Measurements from ENCODE around the gene MRPL49. TPM values are rescaled to one million over a fixed set of nuclear protein-coding genes. Genes with fewer than 3 reads are reported as not detected.

MRPL49 gene
- total and polyA plus RNA-seq, 2 of the 13 experiments (the other 11 are each of a cell fraction or from before 2014, with no cell fraction given), result 39.2 to 53.3 TPM

- intact Hi-C loops (cut with micrococcal nuclease; ENCODE audit: unreplicated experiment) (no loop called here), in situ Hi-C loops (cut with HindIII; ENCODE audit: extremely low pct_ligation_motif_present, low pct_unique_long_range_greater_than_20kb) (no loop called here)
- ChIA-PET POLR2A (interaction anchor here (1.8 kb wide), 1 partner anchor 22 kb away, joined by 9 read pairs; the partner anchor contains the start of gene TM7SF2), CTCF (ENCODE audit: low intra/inter-chr PET ratio, low total read pairs) (no interaction called here)
- Histone ChIP-seq H2AFZ (ENCODE audit: low read length) (no peak overlapping the region), H3K4me3 (replicated peaks in 1 of 3; ENCODE audit: insufficient read depth in 1 of 3, low read depth in 2 of 3, low read length in 3 of 3) (no peak overlapping the region), H3K27ac (ENCODE audit: extremely low read length, insufficient read depth, low read length) (no peak overlapping the region), H3K4me2 (ENCODE audit: low read depth, low read length) (no peak overlapping the region), H3K9me3 (ENCODE audit: low read length) (no peaks in the 10 kb centered on the region), H3K36me3 (replicated peaks in 1 of 2; ENCODE audit: control insufficient read depth in 1 of 2, insufficient read depth in 2 of 2, low read length in 2 of 2) (peaks cover 13 to 18% of the 10 kb centered on the region in 2 experiments; a peak in 3 of 5 replicates), H3K9ac (ENCODE audit: insufficient read depth, low read depth, low read length) (no peak overlapping the region), H3K79me2 (ENCODE audit: insufficient read depth, low read length) (peaks cover 9% of the 10 kb centered on the region), H4K20me1 (ENCODE audit: insufficient read depth, low read length) (no peaks in the 10 kb centered on the region), H3K4me1 (ENCODE audit: insufficient read depth, low read length) (peaks cover 38% of the 10 kb centered on the region), H3K27me3 (ENCODE audit: control insufficient read depth in 1 of 2, insufficient read depth in 2 of 2, low read length in 2 of 2) (no peaks in the 10 kb centered on the region)
- 92% methylated on average over 4 of the region's 4 CpGs for WGBS (ENCODE audit: low lambda C conversion rate)
- no peak for TF ChIP-seq TP53 (CRISPR knock-in tag; conservative IDR thresholded peaks at IDR 0.05)
- TF ChIP-seq EED (CRISPR knock-in tag; IDR thresholded peaks at IDR 0.05), result no peak
- no peak for TF ChIP-seq CERS6 (CRISPR knock-in tag; IDR thresholded peaks at IDR 0.05)
- TF ChIP-seq FOXA3 (CRISPR knock-in tag; IDR thresholded peaks at IDR 0.05), result no peak
- TF ChIP-seq MAFG (CRISPR knock-in tag; IDR thresholded peaks at IDR 0.05), result no peak
- no peak for TF ChIP-seq IKZF4 (CRISPR knock-in tag; IDR thresholded peaks at IDR 0.05; ENCODE audit: borderline replicate concordance, low read depth, not compliant biosample characterization)
- TF ChIP-seq MAFK (conservative IDR thresholded peaks at IDR 0.05 in 1 of 2, IDR thresholded peaks at IDR 0.05 in 1 of 2; ENCODE audit: low read length in 2 of 2), result no peak
- no peak for TF ChIP-seq ZNF629 (CRISPR knock-in tag; conservative IDR thresholded peaks at IDR 0.05)
- no peak for TF ChIP-seq ZBTB39 (CRISPR knock-in tag; IDR thresholded peaks at IDR 0.05)
- DNase-seq (ENCODE audit: low spot score), result no peak
- no peak for ATAC-seq
- no TSS peak for BruUV-seq (replicated peaks)
- no peak for FAIRE-seq
These were observed 32.5 kb upstream of the MRPL49 start for GRCh38 chr11:65089621-65090020.

Measured in HepG2 (cell line).